Measurements from ENCODE around the gene KCNQ1.

- TF ChIP-seq CTCF (IDR thresholded peaks at IDR 0.05) (no peak), POLR2A (IDR thresholded peaks at IDR 0.05) (no peak)
Observed at GRCh38 chr11:2885678-2886081, 440.9 kb downstream of the KCNQ1 start, which contains the start of gene CDKN1C.

Data from lower leg skin (tissue), 3 donors.